Measurements from ENCODE around the gene C6. TPM values are rescaled to one million over a fixed set of nuclear protein-coding genes. Genes with fewer than 3 reads are reported as not detected.

Gene C6
- total and polyA plus RNA-seq, 2 of the 13 experiments (the other 11 are each of a cell fraction or from before 2014, with no cell fraction given): 0.28 to 4.7 TPM

DNA sequence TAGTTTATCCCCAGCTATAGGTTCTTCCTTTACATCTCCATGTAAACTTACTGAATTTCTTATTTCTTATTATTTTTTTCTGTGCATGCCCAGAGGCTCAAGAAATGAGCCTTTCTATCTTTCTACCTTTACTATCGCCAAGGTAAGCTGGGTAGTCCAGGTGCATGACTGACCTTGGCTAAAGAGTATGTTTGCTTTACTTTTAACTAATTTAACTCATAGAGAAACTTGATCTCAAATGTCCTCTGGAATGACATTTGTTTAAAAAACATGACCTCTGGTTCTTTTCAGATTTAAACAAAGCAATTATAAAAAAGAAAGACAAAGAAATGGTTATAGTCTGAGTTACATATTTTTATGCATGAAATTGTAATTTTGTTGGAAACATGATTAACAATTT lies 397 bp downstream of the C6 start (continued):
- TF ChIP-seq ZNF784 (CRISPR knock-in tag; IDR thresholded peaks at IDR 0.05; ENCODE audit: borderline replicate concordance) (no peak), SP5 (CRISPR knock-in tag; IDR thresholded peaks at IDR 0.05; ENCODE audit: borderline replicate concordance, low read depth) (no peak), ZNF143 (CRISPR knock-in tag; IDR thresholded peaks at IDR 0.05) (no peak), SIX4 (CRISPR knock-in tag; IDR thresholded peaks at IDR 0.05) (peak; percentile 64; the same call in 1 of the 2 replicates), MED13 (CRISPR knock-in tag; IDR thresholded peaks at IDR 0.05) (no peak), YEATS4 (CRISPR knock-in tag; IDR thresholded peaks at IDR 0.05; ENCODE audit: borderline replicate concordance) (no peak), EEA1 (CRISPR knock-in tag; IDR thresholded peaks at IDR 0.05; ENCODE audit: borderline replicate concordance) (no peak), CENPT (CRISPR knock-in tag; IDR thresholded peaks at IDR 0.05; ENCODE audit: low read depth) (no peak), SIX1 (CRISPR knock-in tag; IDR thresholded peaks at IDR 0.05; ENCODE audit: borderline replicate concordance) (peak; percentile 79; the same call in 1 of the 2 replicates), GABPA (IDR thresholded peaks at IDR 0.05; ENCODE audit: low read depth, low read length) (no peak), GABPA (CRISPR knock-in tag; IDR thresholded peaks at IDR 0.05; ENCODE audit: low read depth) (no peak), ESRRA (CRISPR knock-in tag; IDR thresholded peaks at IDR 0.05; ENCODE audit: low read depth) (no peak), CEBPB (IDR thresholded peaks at IDR 0.05; ENCODE audit: borderline replicate concordance, low read depth, low read length) (no peak), ZNF710 (CRISPR knock-in tag; IDR thresholded peaks at IDR 0.05; ENCODE audit: borderline replicate concordance) (no peak), KMT2B (CRISPR knock-in tag; IDR thresholded peaks at IDR 0.05) (no peak), ZNF724P (CRISPR knock-in tag; IDR thresholded peaks at IDR 0.05; ENCODE audit: borderline replicate concordance) (no peak), ZNF644 (CRISPR knock-in tag; IDR thresholded peaks at IDR 0.05; ENCODE audit: low read depth) (no peak), HNRNPUL1 (IDR thresholded peaks at IDR 0.05; ENCODE audit: low read depth, low read length) (no peak), ZSCAN5A (CRISPR knock-in tag; IDR thresholded peaks at IDR 0.05; ENCODE audit: borderline replicate concordance) (no peak), SOX6 (IDR thresholded peaks at IDR 0.05) (no peak), SOX6 (CRISPR knock-in tag; IDR thresholded peaks at IDR 0.05) (peak; percentile 36; the same call in 1 of the 2 replicates), NCOR1 (IDR thresholded peaks at IDR 0.05; ENCODE audit: borderline replicate concordance, low read length) (no peak)
- TF ChIP-seq, protein P1, sequence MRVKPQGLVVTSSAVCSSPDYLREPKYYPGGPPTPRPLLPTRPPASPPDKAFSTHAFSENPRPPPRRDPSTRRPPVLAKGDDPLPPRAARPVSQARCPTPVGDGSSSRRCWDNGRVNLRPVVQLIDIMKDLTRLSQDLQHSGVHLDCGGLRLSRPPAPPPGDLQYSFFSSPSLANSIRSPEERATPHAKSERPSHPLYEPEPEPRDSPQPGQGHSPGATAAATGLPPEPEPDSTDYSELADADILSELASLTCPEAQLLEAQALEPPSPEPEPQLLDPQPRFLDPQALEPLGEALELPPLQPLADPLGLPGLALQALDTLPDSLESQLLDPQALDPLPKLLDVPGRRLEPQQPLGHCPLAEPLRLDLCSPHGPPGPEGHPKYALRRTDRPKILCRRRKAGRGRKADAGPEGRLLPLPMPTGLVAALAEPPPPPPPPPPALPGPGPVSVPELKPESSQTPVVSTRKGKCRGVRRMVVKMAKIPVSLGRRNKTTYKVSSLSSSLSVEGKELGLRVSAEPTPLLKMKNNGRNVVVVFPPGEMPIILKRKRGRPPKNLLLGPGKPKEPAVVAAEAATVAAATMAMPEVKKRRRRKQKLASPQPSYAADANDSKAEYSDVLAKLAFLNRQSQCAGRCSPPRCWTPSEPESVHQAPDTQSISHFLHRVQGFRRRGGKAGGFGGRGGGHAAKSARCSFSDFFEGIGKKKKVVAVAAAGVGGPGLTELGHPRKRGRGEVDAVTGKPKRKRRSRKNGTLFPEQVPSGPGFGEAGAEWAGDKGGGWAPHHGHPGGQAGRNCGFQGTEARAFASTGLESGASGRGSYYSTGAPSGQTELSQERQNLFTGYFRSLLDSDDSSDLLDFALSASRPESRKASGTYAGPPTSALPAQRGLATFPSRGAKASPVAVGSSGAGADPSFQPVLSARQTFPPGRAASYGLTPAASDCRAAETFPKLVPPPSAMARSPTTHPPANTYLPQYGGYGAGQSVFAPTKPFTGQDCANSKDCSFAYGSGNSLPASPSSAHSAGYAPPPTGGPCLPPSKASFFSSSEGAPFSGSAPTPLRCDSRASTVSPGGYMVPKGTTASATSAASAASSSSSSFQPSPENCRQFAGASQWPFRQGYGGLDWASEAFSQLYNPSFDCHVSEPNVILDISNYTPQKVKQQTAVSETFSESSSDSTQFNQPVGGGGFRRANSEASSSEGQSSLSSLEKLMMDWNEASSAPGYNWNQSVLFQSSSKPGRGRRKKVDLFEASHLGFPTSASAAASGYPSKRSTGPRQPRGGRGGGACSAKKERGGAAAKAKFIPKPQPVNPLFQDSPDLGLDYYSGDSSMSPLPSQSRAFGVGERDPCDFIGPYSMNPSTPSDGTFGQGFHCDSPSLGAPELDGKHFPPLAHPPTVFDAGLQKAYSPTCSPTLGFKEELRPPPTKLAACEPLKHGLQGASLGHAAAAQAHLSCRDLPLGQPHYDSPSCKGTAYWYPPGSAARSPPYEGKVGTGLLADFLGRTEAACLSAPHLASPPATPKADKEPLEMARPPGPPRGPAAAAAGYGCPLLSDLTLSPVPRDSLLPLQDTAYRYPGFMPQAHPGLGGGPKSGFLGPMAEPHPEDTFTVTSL (CRISPR knock-in tag; IDR thresholded peaks at IDR 0.05; ENCODE audit: borderline replicate concordance): peak; percentile 47; the same call in 1 of the 2 replicates

Data from HepG2 (cell line).